ENCODE data around the gene AMOTL1.

DNA sequence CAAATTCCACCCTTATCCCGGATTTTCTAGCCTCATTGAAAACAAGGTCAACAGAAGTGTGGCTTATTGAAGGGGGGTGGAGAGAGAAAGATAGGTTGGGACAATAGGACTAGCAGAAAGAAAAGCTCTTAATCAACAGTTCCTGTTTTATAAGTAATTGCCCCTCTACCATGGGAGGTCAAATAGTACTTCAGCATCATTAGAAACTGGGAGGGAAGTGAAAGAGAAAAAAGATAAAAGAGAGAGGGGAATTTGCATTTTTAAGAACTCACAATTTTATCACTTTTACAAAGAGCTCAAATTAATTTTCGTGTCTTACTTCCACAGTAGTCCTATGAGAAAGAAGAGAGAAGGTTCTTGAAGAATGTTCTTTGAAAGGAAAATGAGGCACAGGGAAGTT, 89.2 kb downstream of the AMOTL1 start:
- TF ChIP-seq ELF4 (IDR thresholded peaks at IDR 0.05), result no peak
- no peak for TF ChIP-seq FOXA1 (IDR thresholded peaks at IDR 0.05)
- no peak for TF ChIP-seq FOXM1 (IDR thresholded peaks at IDR 0.05; ENCODE audit: borderline replicate concordance)
- no peak for TF ChIP-seq ZNF384 (IDR thresholded peaks at IDR 0.05)
- TF ChIP-seq BHLHE40 (IDR thresholded peaks at IDR 0.05; ENCODE audit: borderline replicate concordance), result no peak
